Loucy (cell line): ENCODE results near the gene KLK12.

Experiments
- H2AFZ ChIP-seq: fragments of 200-600 bp; sonication (generic); 2 replicates; pipeline ENCODE4 v1.6.0; 2016; ENCODE audit warnings: antibody characterized with exemption, mild to moderate bottlenecking, low read length, moderate library complexity
- H3F3A ChIP-seq: fragments of 200-600 bp; 2 replicates; pipeline ENCODE4 v1.6.0; 2016; ENCODE audit warnings: antibody characterized with exemption, low read depth, mild to moderate bottlenecking
- H3K27me3 ChIP-seq: fragments of 200-600 bp; sonication (generic); 2 replicates; pipeline ENCODE4 v1.6.1; 2014; ENCODE audit warnings: low read length, mild to moderate bottlenecking; ENCODE audit not compliant: insufficient read depth, poor library complexity, severe bottlenecking
- H3K36me3 ChIP-seq: fragments of 200-600 bp; sonication (generic); 2 replicates; pipeline ENCODE4 v1.6.1; 2016; ENCODE audit warnings: low read length; ENCODE audit not compliant: insufficient read depth
- H3K4me1 ChIP-seq: fragments of 200-600 bp; sonication (generic); 2 replicates; pipeline ENCODE4 v1.5.1; 2014; ENCODE audit warnings: low read length, mild to moderate bottlenecking; ENCODE audit not compliant: insufficient read depth, poor library complexity, severe bottlenecking
- H3K4me2 ChIP-seq: fragments of 200-600 bp; sonication (generic); 2 replicates; pipeline ENCODE4 v1.6.0; 2014; ENCODE audit warnings: antibody characterized with exemption, low read length, low read depth, mild to moderate bottlenecking; ENCODE audit not compliant: poor library complexity, severe bottlenecking
- H3K4me3 ChIP-seq: fragments of 200-600 bp; sonication (generic); 2 replicates; pipeline ENCODE4 v1.5.1; 2014; ENCODE audit warnings: low read length, mild to moderate bottlenecking, mixed read lengths; ENCODE audit not compliant: poor library complexity, severe bottlenecking
- H3K79me2 ChIP-seq: fragments of 200-600 bp; sonication (generic); 2 replicates; pipeline ENCODE4 v1.6.1; 2014; ENCODE audit warnings: low read length; ENCODE audit not compliant: insufficient read depth
- H3K9ac ChIP-seq: fragments of 200-600 bp; sonication (generic); 2 replicates; pipeline ENCODE4 v1.6.0; 2014; ENCODE audit warnings: mild to moderate bottlenecking, low read depth, low read length, moderate library complexity; ENCODE audit not compliant: poor library complexity, severe bottlenecking
- H3K9me2 ChIP-seq: fragments of 200-600 bp; sonication (generic); replicated peaks from 2 replicates; pipeline ENCODE4 v1.6.1; 2016; ENCODE audit warnings: low read depth, low read length, mixed read lengths
- H3K9me3 ChIP-seq: fragments of 200-600 bp; sonication (generic); 2 replicates; pipeline ENCODE4 v1.6.1; 2014; ENCODE audit warnings: mild to moderate bottlenecking, antibody characterized with exemption, low read length, low read depth; ENCODE audit not compliant: insufficient read depth
- H4K20me1 ChIP-seq: fragments of 200-600 bp; sonication (generic); 2 replicates; pipeline ENCODE4 v1.6.0; 2014; ENCODE audit warnings: antibody characterized with exemption, low read length, mild to moderate bottlenecking; ENCODE audit not compliant: insufficient read depth, poor library complexity, severe bottlenecking
- EZH2phosphoT487 ChIP-seq: fragments of 200-600 bp; IDR thresholded peaks from 2 replicates; pipeline ENCODE4 v1.6.1; 2018; ENCODE audit warnings: antibody characterized with exemption, mild to moderate bottlenecking, moderate library complexity, borderline replicate concordance
- TF ChIP-seq, protein P1 (sequence below): fragments of 200-600 bp; sonication (generic); conservative IDR thresholded peaks from 2 replicates; pipeline ENCODE4 v1.5.1; 2014; ENCODE audit warnings: mild to moderate bottlenecking, antibody characterized with exemption, low read length

KLK12 gene

GRCh38 chr19:51029718-51030117 is 5.1 kb downstream of the KLK12 start:
- H3K79me2 ChIP-seq: no peaks in the 10 kb centered on the region
- no peaks in the 10 kb centered on the region for H3K4me1 ChIP-seq
- H3K9ac ChIP-seq: no peak overlapping the region
- no peaks in the 10 kb centered on the region for H3K27me3 ChIP-seq
- no peaks in the 10 kb centered on the region for H3K36me3 ChIP-seq
- H2AFZ ChIP-seq: no peak overlapping the region
- no peaks in the 10 kb centered on the region for H3K9me2 ChIP-seq
- no peaks in the 10 kb centered on the region for H3F3A ChIP-seq
- no peak overlapping the region for H3K4me2 ChIP-seq
- TF ChIP-seq, protein P1, sequence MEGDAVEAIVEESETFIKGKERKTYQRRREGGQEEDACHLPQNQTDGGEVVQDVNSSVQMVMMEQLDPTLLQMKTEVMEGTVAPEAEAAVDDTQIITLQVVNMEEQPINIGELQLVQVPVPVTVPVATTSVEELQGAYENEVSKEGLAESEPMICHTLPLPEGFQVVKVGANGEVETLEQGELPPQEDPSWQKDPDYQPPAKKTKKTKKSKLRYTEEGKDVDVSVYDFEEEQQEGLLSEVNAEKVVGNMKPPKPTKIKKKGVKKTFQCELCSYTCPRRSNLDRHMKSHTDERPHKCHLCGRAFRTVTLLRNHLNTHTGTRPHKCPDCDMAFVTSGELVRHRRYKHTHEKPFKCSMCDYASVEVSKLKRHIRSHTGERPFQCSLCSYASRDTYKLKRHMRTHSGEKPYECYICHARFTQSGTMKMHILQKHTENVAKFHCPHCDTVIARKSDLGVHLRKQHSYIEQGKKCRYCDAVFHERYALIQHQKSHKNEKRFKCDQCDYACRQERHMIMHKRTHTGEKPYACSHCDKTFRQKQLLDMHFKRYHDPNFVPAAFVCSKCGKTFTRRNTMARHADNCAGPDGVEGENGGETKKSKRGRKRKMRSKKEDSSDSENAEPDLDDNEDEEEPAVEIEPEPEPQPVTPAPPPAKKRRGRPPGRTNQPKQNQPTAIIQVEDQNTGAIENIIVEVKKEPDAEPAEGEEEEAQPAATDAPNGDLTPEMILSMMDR: no peak
- TF ChIP-seq EZH2phosphoT487: no peak
- H3K4me3 ChIP-seq: no peak overlapping the region
- H4K20me1 ChIP-seq: no peaks in the 10 kb centered on the region
- H3K9me3 ChIP-seq: no peaks in the 10 kb centered on the region; the same call in 1 of the 2 replicates

GRCh38 chr19:51027873-51028272 is 6.9 kb downstream of the KLK12 start:
- no peaks in the 10 kb centered on the region for H4K20me1 ChIP-seq
- no peak overlapping the region for H2AFZ ChIP-seq
- no peak overlapping the region for H3K9ac ChIP-seq
- H3F3A ChIP-seq: no peaks in the 10 kb centered on the region
- no peaks in the 10 kb centered on the region for H3K4me1 ChIP-seq
- no peaks in the 10 kb centered on the region; the same call in 1 of the 2 replicates for H3K9me3 ChIP-seq
- TF ChIP-seq, protein P1: no peak
- TF ChIP-seq EZH2phosphoT487: no peak
- H3K27me3 ChIP-seq: no peaks in the 10 kb centered on the region
- no peak overlapping the region for H3K4me2 ChIP-seq
- H3K36me3 ChIP-seq: no peaks in the 10 kb centered on the region
- H3K9me2 ChIP-seq: no peaks in the 10 kb centered on the region
- H3K79me2 ChIP-seq: no peaks in the 10 kb centered on the region
- no peak overlapping the region for H3K4me3 ChIP-seq

DNA sequence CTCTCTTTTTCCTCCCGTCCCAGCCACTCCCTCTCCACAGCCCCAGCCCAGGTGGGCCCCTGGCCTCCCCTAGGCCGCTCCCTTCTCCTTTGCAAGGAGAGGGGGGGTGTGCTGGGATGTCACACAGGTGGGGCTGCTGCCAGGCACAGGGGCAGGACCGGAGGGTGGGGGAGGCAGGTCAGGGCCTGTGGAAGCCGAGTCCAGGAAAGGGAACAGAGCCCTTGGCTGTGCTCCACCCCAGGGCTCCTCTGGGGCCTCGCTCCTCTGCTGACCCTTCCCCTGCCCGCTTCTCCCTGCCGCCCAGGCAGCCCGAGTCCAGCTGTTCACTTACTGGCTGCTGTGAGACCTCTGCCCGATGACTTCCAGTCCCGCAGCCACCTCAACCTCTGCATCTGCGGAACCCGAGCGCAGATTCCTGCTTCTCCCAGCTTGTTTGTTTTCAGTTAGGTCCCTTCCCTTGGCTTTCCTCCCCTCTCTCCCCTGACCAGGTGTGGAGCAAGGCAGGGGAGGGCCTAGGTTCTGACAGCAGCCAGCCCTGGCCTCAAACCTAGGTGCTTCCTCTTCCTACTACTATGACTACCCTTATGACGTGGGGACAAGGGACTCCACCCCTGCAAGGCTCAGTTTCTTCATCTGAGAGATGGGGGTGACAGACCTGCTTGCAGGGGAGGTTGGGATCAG is 7.5 kb downstream of the KLK12 start:
- Histone ChIP-seq H3K27me3 (no peaks in the 10 kb centered on the region), H3K9ac (no peak overlapping the region), H3K9me2 (no peaks in the 10 kb centered on the region), H3F3A (no peaks in the 10 kb centered on the region), H3K79me2 (no peaks in the 10 kb centered on the region), H3K4me2 (no peak overlapping the region), H3K4me1 (no peaks in the 10 kb centered on the region), H2AFZ (no peak overlapping the region), H4K20me1 (no peaks in the 10 kb centered on the region), H3K36me3 (no peaks in the 10 kb centered on the region), H3K4me3 (no peak overlapping the region), H3K9me3 (no peaks in the 10 kb centered on the region; the same call in 1 of the 2 replicates)
- TF ChIP-seq, protein P1: no peak
- TF ChIP-seq EZH2phosphoT487: no peak
